DOHH2 (cell line): ENCODE results near the gene AMACR.

Experiments
- H3F3A ChIP-seq: fragments of 200-600 bp; sonication (generic), shearing (Covaris generic); 2 replicates; pipeline ENCODE4 v1.6.0; 2016; ENCODE audit warnings: antibody characterized with exemption, mild to moderate bottlenecking; ENCODE audit not compliant: control insufficient read depth, insufficient read depth
- H3K27ac ChIP-seq: fragments of 200-600 bp; sonication (generic); 2 replicates; pipeline ENCODE4 v1.5.1; 2014; ENCODE audit warnings: low read depth, mild to moderate bottlenecking, low read length, moderate library complexity
- H3K27me3 ChIP-seq: fragments of 200-600 bp; sonication (generic); 2 replicates; pipeline ENCODE4 v1.6.1; 2014; ENCODE audit warnings: mild to moderate bottlenecking, low read length, mixed read lengths; ENCODE audit not compliant: control insufficient read depth
- H3K36me3 ChIP-seq: fragments of 200-600 bp; sonication (generic); 2 replicates; pipeline ENCODE4 v1.6.1; 2014; ENCODE audit warnings: mild to moderate bottlenecking, low read length, moderate library complexity, mixed read lengths; ENCODE audit not compliant: control insufficient read depth
- H3K4me1 ChIP-seq: fragments of 200-600 bp; sonication (generic); 2 replicates; pipeline ENCODE4 v1.6.1; 2014; ENCODE audit warnings: mild to moderate bottlenecking, low read length, mixed read lengths; ENCODE audit not compliant: control insufficient read depth
- H3K4me2 ChIP-seq: fragments of 200-600 bp; sonication (generic); 2 replicates; pipeline ENCODE4 v1.6.0; 2014; ENCODE audit warnings: mild to moderate bottlenecking, low read length, moderate library complexity
- H3K4me3 ChIP-seq: fragments of 200-600 bp; sonication (generic); 2 replicates; pipeline ENCODE4 v1.5.1; 2014; ENCODE audit warnings: mild to moderate bottlenecking, low read length, mixed read lengths
- H3K79me2 ChIP-seq: fragments of 200-600 bp; sonication (generic); 2 replicates; pipeline ENCODE4 v1.6.1; 2014; ENCODE audit warnings: mild to moderate bottlenecking, low read length, mixed read lengths; ENCODE audit not compliant: control insufficient read depth
- H3K9me2 ChIP-seq: fragments of 200-600 bp; sonication (generic); replicated peaks from 2 replicates; pipeline ENCODE4 v1.6.1; 2014; ENCODE audit warnings: mild to moderate bottlenecking, low read length, mixed read lengths; ENCODE audit not compliant: control insufficient read depth
- H3K9me3 ChIP-seq: fragments of 200-600 bp; sonication (generic); 2 replicates; pipeline ENCODE4 v1.6.1; 2014; ENCODE audit warnings: antibody characterized with exemption, low read length, mixed read lengths; ENCODE audit not compliant: control insufficient read depth, insufficient read depth
- H4K20me1 ChIP-seq: fragments of 200-600 bp; sonication (generic); 2 replicates; pipeline ENCODE4 v1.6.0; 2014; ENCODE audit warnings: low read depth, mild to moderate bottlenecking, antibody characterized with exemption, low read length, moderate library complexity; ENCODE audit not compliant: control insufficient read depth, insufficient read depth
- CTCF ChIP-seq: fragments of 200-600 bp; sonication (generic); IDR thresholded peaks from one replicate; pipeline ENCODE4 v1.5.1; 2014; ENCODE audit warnings: antibody characterized with exemption, mild to moderate bottlenecking, low read depth, low read length; ENCODE audit not compliant: poor library complexity, severe bottlenecking
- EZH2phosphoT487 ChIP-seq: fragments of 200-600 bp; sonication (generic); IDR thresholded peaks from 2 replicates; pipeline ENCODE4 v1.6.1; 2017; ENCODE audit warnings: borderline replicate concordance, mild to moderate bottlenecking, antibody characterized with exemption, low read length, moderate library complexity, mixed read lengths

AMACR gene

GRCh38 chr5:33966805-33967204, 41.0 kb downstream of the AMACR start:
- Histone ChIP-seq H3K79me2 (no peaks in the 10 kb centered on the region), H3K4me2 (no peak overlapping the region), H3K27me3 (no peaks in the 10 kb centered on the region), H3K9me3 (no peaks in the 10 kb centered on the region), H3K36me3 (no peaks in the 10 kb centered on the region), H3K9me2 (no peaks in the 10 kb centered on the region), H3K27ac (no peak overlapping the region), H3K4me3 (no peak overlapping the region), H3F3A (no peaks in the 10 kb centered on the region), H3K4me1 (no peaks in the 10 kb centered on the region), H4K20me1 (no peaks in the 10 kb centered on the region)
- TF ChIP-seq EZH2phosphoT487 (no peak), CTCF (no peak)

GRCh38 chr5:33964132-33964700, 43.6 kb downstream of the AMACR start:
- Histone ChIP-seq H3K27ac (no peak overlapping the region), H4K20me1 (no peaks in the 10 kb centered on the region), H3K9me2 (no peaks in the 10 kb centered on the region)

GRCh38 chr5:33958176-33958575, 49.7 kb downstream of the AMACR start:
- Histone ChIP-seq H3K27ac (no peak overlapping the region), H3K9me2 (no peaks in the 10 kb centered on the region), H3K4me1 (no peaks in the 10 kb centered on the region), H3K4me3 (no peak overlapping the region), H3K27me3 (no peaks in the 10 kb centered on the region), H3K4me2 (no peak overlapping the region), H3F3A (no peaks in the 10 kb centered on the region), H4K20me1 (no peaks in the 10 kb centered on the region), H3K79me2 (no peaks in the 10 kb centered on the region), H3K9me3 (peaks cover 4% of the 10 kb centered on the region; the same call in 1 of the 2 replicates), H3K36me3 (no peaks in the 10 kb centered on the region)
- TF ChIP-seq CTCF (no peak), EZH2phosphoT487 (no peak)

More at GRCh38 chr5:33964132-33964700, 43.6 kb downstream of the AMACR start:
- Histone ChIP-seq H3K36me3 (no peaks in the 10 kb centered on the region), H3F3A (no peaks in the 10 kb centered on the region), H3K4me1 (no peaks in the 10 kb centered on the region), H3K4me2 (no peak overlapping the region), H3K4me3 (no peak overlapping the region), H3K79me2 (no peaks in the 10 kb centered on the region), H3K9me3 (no peaks in the 10 kb centered on the region), H3K27me3 (no peaks in the 10 kb centered on the region)
- no peak for TF ChIP-seq CTCF
- no peak for TF ChIP-seq EZH2phosphoT487
